ENCODE data around the gene PEX16.

- no peak for TF ChIP-seq POLR2AphosphoS5 (IDR thresholded peaks at IDR 0.05; ENCODE audit: low read depth, low read length)
- TF ChIP-seq CTCF (IDR thresholded peaks at IDR 0.05 in 2 of 3, conservative IDR thresholded peaks at IDR 0.05 in 1 of 3; ENCODE audit: borderline replicate concordance in 1 of 3, insufficient read depth in 1 of 3, low read depth in 2 of 3, low read length in 2 of 3) = no peak
- TF ChIP-seq SRF (IDR thresholded peaks at IDR 0.05; ENCODE audit: low read depth) = no peak
- TF ChIP-seq, protein P1, sequence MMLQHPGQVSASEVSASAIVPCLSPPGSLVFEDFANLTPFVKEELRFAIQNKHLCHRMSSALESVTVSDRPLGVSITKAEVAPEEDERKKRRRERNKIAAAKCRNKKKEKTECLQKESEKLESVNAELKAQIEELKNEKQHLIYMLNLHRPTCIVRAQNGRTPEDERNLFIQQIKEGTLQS (IDR thresholded peaks at IDR 0.05) = no peak
- no peak for TF ChIP-seq MAX (IDR thresholded peaks at IDR 0.05)
- no peak for TF ChIP-seq EZH2 (IDR thresholded peaks at IDR 0.05)
- TF ChIP-seq, protein P2, sequence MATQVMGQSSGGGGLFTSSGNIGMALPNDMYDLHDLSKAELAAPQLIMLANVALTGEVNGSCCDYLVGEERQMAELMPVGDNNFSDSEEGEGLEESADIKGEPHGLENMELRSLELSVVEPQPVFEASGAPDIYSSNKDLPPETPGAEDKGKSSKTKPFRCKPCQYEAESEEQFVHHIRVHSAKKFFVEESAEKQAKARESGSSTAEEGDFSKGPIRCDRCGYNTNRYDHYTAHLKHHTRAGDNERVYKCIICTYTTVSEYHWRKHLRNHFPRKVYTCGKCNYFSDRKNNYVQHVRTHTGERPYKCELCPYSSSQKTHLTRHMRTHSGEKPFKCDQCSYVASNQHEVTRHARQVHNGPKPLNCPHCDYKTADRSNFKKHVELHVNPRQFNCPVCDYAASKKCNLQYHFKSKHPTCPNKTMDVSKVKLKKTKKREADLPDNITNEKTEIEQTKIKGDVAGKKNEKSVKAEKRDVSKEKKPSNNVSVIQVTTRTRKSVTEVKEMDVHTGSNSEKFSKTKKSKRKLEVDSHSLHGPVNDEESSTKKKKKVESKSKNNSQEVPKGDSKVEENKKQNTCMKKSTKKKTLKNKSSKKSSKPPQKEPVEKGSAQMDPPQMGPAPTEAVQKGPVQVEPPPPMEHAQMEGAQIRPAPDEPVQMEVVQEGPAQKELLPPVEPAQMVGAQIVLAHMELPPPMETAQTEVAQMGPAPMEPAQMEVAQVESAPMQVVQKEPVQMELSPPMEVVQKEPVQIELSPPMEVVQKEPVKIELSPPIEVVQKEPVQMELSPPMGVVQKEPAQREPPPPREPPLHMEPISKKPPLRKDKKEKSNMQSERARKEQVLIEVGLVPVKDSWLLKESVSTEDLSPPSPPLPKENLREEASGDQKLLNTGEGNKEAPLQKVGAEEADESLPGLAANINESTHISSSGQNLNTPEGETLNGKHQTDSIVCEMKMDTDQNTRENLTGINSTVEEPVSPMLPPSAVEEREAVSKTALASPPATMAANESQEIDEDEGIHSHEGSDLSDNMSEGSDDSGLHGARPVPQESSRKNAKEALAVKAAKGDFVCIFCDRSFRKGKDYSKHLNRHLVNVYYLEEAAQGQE (IDR thresholded peaks at IDR 0.05; ENCODE audit: low read depth) = no peak
- no peak for TF ChIP-seq ZFX (IDR thresholded peaks at IDR 0.05)
- TF ChIP-seq POLR2A (IDR thresholded peaks at IDR 0.05; ENCODE audit: borderline replicate concordance, extremely low read depth, insufficient read depth, insufficient read length) = no peak
- TF ChIP-seq CEBPB (IDR thresholded peaks at IDR 0.05; ENCODE audit: low read depth) = no peak
These were observed 3.1 kb upstream of the PEX16 start for GRCh38 chr11:45920531-45921477.
